ENCODE results near the gene SHB.

The SHB gene

GRCh38 chr9:37921546-37922300 lies 147.3 kb downstream of the SHB start:
- TF ChIP-seq REST (IDR thresholded peaks at IDR 0.05; ENCODE audit: insufficient read depth in 1 of 2, low read depth in 2 of 2, low read length in 2 of 2) (no peak), TAF1 (IDR thresholded peaks at IDR 0.05; ENCODE audit: borderline replicate concordance, insufficient read depth, low read length) (no peak), SIN3A (IDR thresholded peaks at IDR 0.05; ENCODE audit: borderline replicate concordance, insufficient read depth, low read length) (no peak), FOXP2 (optimal IDR thresholded peaks at IDR 0.05; ENCODE audit: borderline replicate concordance, extremely low read depth, extremely low read length, insufficient read depth) (no peak), POLR2AphosphoS5 (IDR thresholded peaks at IDR 0.05; ENCODE audit: low read depth, low read length) (no peak)

- no peak for TF ChIP-seq REST (IDR thresholded peaks at IDR 0.05; ENCODE audit: insufficient read depth in 1 of 2, low read depth in 2 of 2, low read length in 2 of 2)
- no peak for TF ChIP-seq SIN3A (IDR thresholded peaks at IDR 0.05; ENCODE audit: borderline replicate concordance, insufficient read depth, low read length)
- TF ChIP-seq POLR2AphosphoS5 (IDR thresholded peaks at IDR 0.05; ENCODE audit: low read depth, low read length) = no peak
- no peak for TF ChIP-seq TAF1 (IDR thresholded peaks at IDR 0.05; ENCODE audit: borderline replicate concordance, insufficient read depth, low read length)
- TF ChIP-seq FOXP2 (optimal IDR thresholded peaks at IDR 0.05; ENCODE audit: borderline replicate concordance, extremely low read depth, extremely low read length, insufficient read depth) = no peak
These were observed 147.9 kb downstream of the SHB start for GRCh38 chr9:37921168-37921510.

- TF ChIP-seq SIN3A (IDR thresholded peaks at IDR 0.05; ENCODE audit: borderline replicate concordance, insufficient read depth, low read length) (no peak), TAF1 (IDR thresholded peaks at IDR 0.05; ENCODE audit: borderline replicate concordance, insufficient read depth, low read length) (no peak), FOXP2 (optimal IDR thresholded peaks at IDR 0.05; ENCODE audit: borderline replicate concordance, extremely low read depth, extremely low read length, insufficient read depth) (no peak), POLR2AphosphoS5 (IDR thresholded peaks at IDR 0.05; ENCODE audit: low read depth, low read length) (no peak), REST (IDR thresholded peaks at IDR 0.05; ENCODE audit: insufficient read depth in 1 of 2, low read depth in 2 of 2, low read length in 2 of 2) (no peak)
These were observed 148.4 kb downstream of the SHB start for GRCh38 chr9:37920471-37921167.

GRCh38 chr9:37919956-37920335 lies 149.1 kb downstream of the SHB start:
- TF ChIP-seq REST (IDR thresholded peaks at IDR 0.05; ENCODE audit: insufficient read depth in 1 of 2, low read depth in 2 of 2, low read length in 2 of 2) = no peak
- no peak for TF ChIP-seq FOXP2 (optimal IDR thresholded peaks at IDR 0.05; ENCODE audit: borderline replicate concordance, extremely low read depth, extremely low read length, insufficient read depth)
- TF ChIP-seq SIN3A (IDR thresholded peaks at IDR 0.05; ENCODE audit: borderline replicate concordance, insufficient read depth, low read length) = no peak
- TF ChIP-seq TAF1 (IDR thresholded peaks at IDR 0.05; ENCODE audit: borderline replicate concordance, insufficient read depth, low read length) = no peak
- TF ChIP-seq POLR2AphosphoS5 (IDR thresholded peaks at IDR 0.05; ENCODE audit: low read depth, low read length) = no peak
